ENCODE data around the gene FAM222B. TPM values are rescaled to one million over a fixed set of nuclear protein-coding genes. Genes with fewer than 3 reads are reported as not detected.

Gene FAM222B
- total and polyA plus RNA-seq, 12 donors = 4.9 to 18.3 (median 13.4) TPM

- intact Hi-C loops (cut with DNase I) = loop anchor here in 1 of 2 donors (10.0 kb wide), 1 partner anchor 53 kb away; no protein-coding TSS in a partner anchor
- 83 to 95% (median 92%) methylated on average over 2 of the region's 2 CpGs for WGBS, 4 donors
- Histone ChIP-seq H3K9me3 (replicated peaks in 1 of 3) (no peaks in the 10 kb centered on the region), H3K4me1 (replicated peaks in 1 of 2) (peaks cover 8 to 14% of the 10 kb centered on the region in 2 donors), H3K27ac (no peak overlapping the region), H3K27me3 (no peaks in the 10 kb centered on the region), H3K4me3 (no peak overlapping the region), H3K36me3 (replicated peaks in 1 of 2) (peaks cover 0 to 11% of the 10 kb centered on the region in 2 donors)
- no peak for DNase-seq
- no peak for TF ChIP-seq POLR2A (IDR thresholded peaks at IDR 0.05)
- TF ChIP-seq CTCF (IDR thresholded peaks at IDR 0.05) = no peak
Observed at GRCh38 chr17:28707339-28707720, 135.3 kb downstream of the FAM222B start.

- no peak for DNase-seq
- intact Hi-C loops (cut with DNase I) = loop anchor here in 1 of 2 donors (10.0 kb wide), 1 partner anchor 52 kb away; no protein-coding TSS in a partner anchor
- Histone ChIP-seq H3K9me3 (replicated peaks in 1 of 3) (no peaks in the 10 kb centered on the region), H3K27me3 (no peaks in the 10 kb centered on the region), H3K36me3 (replicated peaks in 1 of 2) (peaks cover 0 to 18% of the 10 kb centered on the region in 2 donors), H3K4me1 (replicated peaks in 1 of 2) (peaks cover 5 to 12% of the 10 kb centered on the region in 2 donors), H3K4me3 (no peak overlapping the region), H3K27ac (no peak overlapping the region)
- WGBS, 4 donors = 49 to 76% (median 60%) methylated on average over 2 to 6 of the region's 7 CpGs
- TF ChIP-seq POLR2A (IDR thresholded peaks at IDR 0.05) (no peak), CTCF (IDR thresholded peaks at IDR 0.05) (no peak)
Observed at GRCh38 chr17:28706471-28707338, 135.9 kb downstream of the FAM222B start.

MicroRNAs encoded within 50 kb of the gene (microRNA counts, 767-probe panel; counts per million panel counts)
- microRNA hsa-miR-144-3p = 0 to 3,569 counts per million in 2 donors
- microRNA hsa-miR-451a = 4,554 to 6,747 counts per million in 2 donors

Small RNA genes lying within 50 kb of the gene (microRNA-seq; reads per million reads assigned to microRNA genes)
- gene MIR451B = 0 reads per million in 3 donors

Small RNA genes lying within 50 kb of the gene (small RNA-seq; reads per million reads assigned to genes)
- gene RF00019 (0 reads per million in 2 donors), gene SNORD42A (0 reads per million in 2 donors), gene SNORD42B (0 reads per million in 2 donors), gene SNORD4A (0 reads per million in 2 donors), gene SNORD4B (0 reads per million in 2 donors)

Other genes with a start within 250 kb of the FAM222B start
- gene SPAG5, start 243.8 kb downstream of the FAM222B start, total RNA-seq = 10 to 100 TPM in 1 of 9 donors, 1 to 10 TPM in 7, under 1 TPM in 1; 0.97 to 35.6 (median 3.9) TPM
- gene SPAG5, start 243.8 kb downstream of the FAM222B start, polyA plus RNA-seq = 10 to 100 TPM in 2 of 3 donors, 1 to 10 TPM in 1; 4.3 to 27.5 (median 13.4) TPM
- 10 to 100 TPM in 2 of 9 donors, 1 to 10 TPM in 7; 1.1 to 12.3 (median 5.2) TPM for gene RSKR, start 228.6 kb downstream of the FAM222B start, total RNA-seq
- gene RSKR, start 228.6 kb downstream of the FAM222B start, polyA plus RNA-seq = 10 to 100 TPM in 1 of 3 donors, 1 to 10 TPM in 2; 2.7 to 12.2 (median 4.3) TPM
- 100 to 1,000 TPM in 8 of 9 donors, 10 to 100 TPM in 1; 93.1 to 228 (median 139) TPM for gene BLTP2, start 197.6 kb downstream of the FAM222B start, total RNA-seq
- 100 to 1,000 TPM in 1 of 3 donors, 10 to 100 TPM in 2; 27.8 to 137 (median 29.9) TPM for gene BLTP2, start 197.6 kb downstream of the FAM222B start, polyA plus RNA-seq
- 100 to 1,000 TPM in 3 of 9 donors, 10 to 100 TPM in 6; 58.5 to 195 (median 84.8) TPM for gene SDF2, start 180.9 kb downstream of the FAM222B start, total RNA-seq
- gene SDF2, start 180.9 kb downstream of the FAM222B start, polyA plus RNA-seq = 100 to 1,000 TPM in 1 of 3 donors, 10 to 100 TPM in 2; 50.6 to 121 (median 52.7) TPM
- 100 to 1,000 TPM in 1 of 9 donors, 10 to 100 TPM in 8; 48.1 to 125 (median 68.5) TPM for gene SUPT6H, start 180.6 kb downstream of the FAM222B start, total RNA-seq
- gene SUPT6H, start 180.6 kb downstream of the FAM222B start, polyA plus RNA-seq = 10 to 100 TPM; 58.9 to 76.4 (median 74.2) TPM
- 1 to 10 TPM in 4 of 9 donors, under 1 TPM in 4, not detected in 1; 0.61 to 3.2 (median 1.6) TPM for gene PROCA1, start 130.9 kb downstream of the FAM222B start, total RNA-seq
- gene PROCA1, start 130.9 kb downstream of the FAM222B start, polyA plus RNA-seq = 1 to 10 TPM in 2 of 3 donors, under 1 TPM in 1; 0.75 to 8.8 (median 3.8) TPM
- 100 to 1,000 TPM; 111 to 332 (median 150) TPM for gene RAB34, start 124.9 kb downstream of the FAM222B start, total RNA-seq
- 100 to 1,000 TPM; 114 to 195 (median 139) TPM for gene RAB34, start 124.9 kb downstream of the FAM222B start, polyA plus RNA-seq
- 1,000 to 10,000 TPM in 5 of 9 donors, 100 to 1,000 TPM in 4; 135 to 1,266 (median 1,139) TPM for gene RPL23A, start 122.8 kb downstream of the FAM222B start, total RNA-seq
- 100 to 1,000 TPM; 523 to 901 (median 672) TPM for gene RPL23A, start 122.8 kb downstream of the FAM222B start, polyA plus RNA-seq
- 10 to 100 TPM in 2 of 9 donors, 1 to 10 TPM in 6, under 1 TPM in 1; 0.52 to 13.0 (median 5.6) TPM for gene TLCD1, start 116.6 kb downstream of the FAM222B start, total RNA-seq
- gene TLCD1, start 116.6 kb downstream of the FAM222B start, polyA plus RNA-seq = 10 to 100 TPM in 1 of 3 donors, 1 to 10 TPM in 2; 3.9 to 18.8 (median 6.8) TPM
- gene NEK8, start 114.0 kb downstream of the FAM222B start, total RNA-seq = 10 to 100 TPM in 1 of 9 donors, 1 to 10 TPM in 7, under 1 TPM in 1; 0.54 to 11.9 (median 6.1) TPM
- 10 to 100 TPM in 1 of 3 donors, 1 to 10 TPM in 2; 6.0 to 10.8 (median 6.6) TPM for gene NEK8, start 114.0 kb downstream of the FAM222B start, polyA plus RNA-seq
- gene TRAF4, start 98.8 kb downstream of the FAM222B start, total RNA-seq = 10 to 100 TPM in 8 of 9 donors, 1 to 10 TPM in 1; 8.2 to 50.5 (median 23.0) TPM
- gene TRAF4, start 98.8 kb downstream of the FAM222B start, polyA plus RNA-seq = 10 to 100 TPM; 13.0 to 22.7 (median 17.9) TPM
- 10 to 100 TPM; 42.8 to 62.1 (median 51.7) TPM for gene ERAL1, start 12.2 kb upstream of the FAM222B start, total RNA-seq
- 10 to 100 TPM; 44.0 to 80.8 (median 60.9) TPM for gene ERAL1, start 12.2 kb upstream of the FAM222B start, polyA plus RNA-seq
- gene FLOT2, start 54.9 kb upstream of the FAM222B start, total RNA-seq = 100 to 1,000 TPM in 2 of 9 donors, 10 to 100 TPM in 7; 23.8 to 193 (median 85.3) TPM
- 10 to 100 TPM; 36.8 to 43.3 (median 43.1) TPM for gene FLOT2, start 54.9 kb upstream of the FAM222B start, polyA plus RNA-seq
- gene DHRS13, start 60.3 kb upstream of the FAM222B start, total RNA-seq = 10 to 100 TPM in 8 of 9 donors, 1 to 10 TPM in 1; 4.4 to 23.5 (median 14.9) TPM
- gene DHRS13, start 60.3 kb upstream of the FAM222B start, polyA plus RNA-seq = 10 to 100 TPM in 2 of 3 donors, 1 to 10 TPM in 1; 8.9 to 15.4 (median 10.5) TPM
- 10 to 100 TPM; 14.4 to 47.9 (median 31.4) TPM for gene PHF12, start 108.7 kb upstream of the FAM222B start, total RNA-seq
- gene PHF12, start 108.7 kb upstream of the FAM222B start, polyA plus RNA-seq = 10 to 100 TPM; 16.2 to 22.7 (median 18.7) TPM
- 1 to 10 TPM in 1 of 9 donors, under 1 TPM in 2, not detected in 6; 0.11 to 1.0 (median 0.14) TPM for gene SEZ6, start 163.2 kb upstream of the FAM222B start, total RNA-seq
- under 1 TPM; 0.18 to 0.88 (median 0.47) TPM for gene SEZ6, start 163.2 kb upstream of the FAM222B start, polyA plus RNA-seq
- 1 to 10 TPM in 7 of 9 donors, under 1 TPM in 2; 0.47 to 2.2 (median 1.4) TPM for gene PIPOX, start 200.4 kb upstream of the FAM222B start, total RNA-seq
- under 1 TPM; 0.34 to 0.97 (median 0.82) TPM for gene PIPOX, start 200.4 kb upstream of the FAM222B start, polyA plus RNA-seq